ENCODE results near the gene NKAIN2. TPM values are rescaled to one million over a fixed set of nuclear protein-coding genes. Genes with fewer than 3 reads are reported as not detected.

Gene NKAIN2
- total RNA-seq, 4 donors from 2014 or later, result 0.31 to 0.58 (median 0.39) TPM; not detected in 1

DNA sequence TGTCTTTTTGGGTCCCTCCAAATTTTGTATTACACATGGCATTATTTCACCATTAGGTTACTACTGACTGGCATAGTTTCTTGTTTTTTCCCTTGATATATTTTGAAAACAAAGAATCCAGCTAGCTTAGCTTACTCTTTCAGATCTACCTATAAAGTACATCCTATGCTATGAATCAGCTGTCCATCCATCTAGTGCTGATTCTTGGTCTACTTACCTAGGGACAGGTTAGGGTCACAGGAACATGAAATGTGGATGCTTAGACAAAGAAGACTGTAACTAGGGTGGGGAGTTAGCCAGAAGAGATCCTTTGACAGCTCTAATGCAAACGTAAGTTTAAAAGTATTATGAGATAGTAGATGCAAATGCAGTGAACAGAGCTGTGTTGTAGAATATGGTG lies 91.7 kb downstream of the NKAIN2 start:
- TF ChIP-seq, protein P1, sequence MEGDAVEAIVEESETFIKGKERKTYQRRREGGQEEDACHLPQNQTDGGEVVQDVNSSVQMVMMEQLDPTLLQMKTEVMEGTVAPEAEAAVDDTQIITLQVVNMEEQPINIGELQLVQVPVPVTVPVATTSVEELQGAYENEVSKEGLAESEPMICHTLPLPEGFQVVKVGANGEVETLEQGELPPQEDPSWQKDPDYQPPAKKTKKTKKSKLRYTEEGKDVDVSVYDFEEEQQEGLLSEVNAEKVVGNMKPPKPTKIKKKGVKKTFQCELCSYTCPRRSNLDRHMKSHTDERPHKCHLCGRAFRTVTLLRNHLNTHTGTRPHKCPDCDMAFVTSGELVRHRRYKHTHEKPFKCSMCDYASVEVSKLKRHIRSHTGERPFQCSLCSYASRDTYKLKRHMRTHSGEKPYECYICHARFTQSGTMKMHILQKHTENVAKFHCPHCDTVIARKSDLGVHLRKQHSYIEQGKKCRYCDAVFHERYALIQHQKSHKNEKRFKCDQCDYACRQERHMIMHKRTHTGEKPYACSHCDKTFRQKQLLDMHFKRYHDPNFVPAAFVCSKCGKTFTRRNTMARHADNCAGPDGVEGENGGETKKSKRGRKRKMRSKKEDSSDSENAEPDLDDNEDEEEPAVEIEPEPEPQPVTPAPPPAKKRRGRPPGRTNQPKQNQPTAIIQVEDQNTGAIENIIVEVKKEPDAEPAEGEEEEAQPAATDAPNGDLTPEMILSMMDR (IDR thresholded peaks at IDR 0.05 in 4 of 5, conservative IDR thresholded peaks at IDR 0.05 in 1 of 5), result no peak
- TF ChIP-seq POLR2A (IDR thresholded peaks at IDR 0.05), result no peak
- Histone ChIP-seq H3K9me3 (no peaks in the 10 kb centered on the region), H3K27me3 (no peaks in the 10 kb centered on the region), H3K4me3 (no peak overlapping the region), H3K27ac (no peak overlapping the region), H3K4me1 (peaks cover 0 to 3% of the 10 kb centered on the region in 2 donors), H3K36me3 (no peaks in the 10 kb centered on the region)
- in situ Hi-C loops (cut with MboI; ENCODE audit: low sequenced_read_pairs in 4 of 4) (no loop called here), intact Hi-C loops (cut with DNase I; ENCODE audit: low total_unique reads) (no loop called here)
- DNase-seq (no peak), ATAC-seq (no peak)

DNA sequence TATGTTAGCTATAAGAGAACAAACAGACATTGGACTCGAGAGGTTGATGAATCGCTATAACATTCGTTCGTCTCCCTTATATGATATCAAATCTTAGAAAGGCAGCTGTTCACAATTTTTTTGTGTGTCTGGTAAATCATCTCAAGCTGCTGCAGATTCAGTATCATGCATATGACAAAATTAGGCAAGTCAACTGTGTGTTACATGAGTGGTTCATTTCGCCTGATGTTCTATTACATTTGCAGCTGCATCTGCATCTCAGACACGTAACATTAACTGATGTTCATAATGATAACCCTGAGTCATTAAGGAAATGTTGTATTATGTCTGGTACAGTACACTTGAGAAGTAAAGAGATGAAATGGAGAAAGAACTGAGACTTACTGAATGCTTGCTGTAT lies 92.1 kb downstream of the NKAIN2 start:
- Histone ChIP-seq H3K36me3 (no peaks in the 10 kb centered on the region), H3K4me3 (no peak overlapping the region), H3K27ac (no peak overlapping the region), H3K9me3 (no peaks in the 10 kb centered on the region), H3K4me1 (no peaks in the 10 kb centered on the region), H3K27me3 (no peaks in the 10 kb centered on the region)
- ATAC-seq (no peak), DNase-seq (no peak)
- intact Hi-C loops (cut with DNase I; ENCODE audit: low total_unique reads) (no loop called here), in situ Hi-C loops (cut with MboI; ENCODE audit: low sequenced_read_pairs in 4 of 4) (no loop called here)
- TF ChIP-seq POLR2A (IDR thresholded peaks at IDR 0.05), result no peak

DNA sequence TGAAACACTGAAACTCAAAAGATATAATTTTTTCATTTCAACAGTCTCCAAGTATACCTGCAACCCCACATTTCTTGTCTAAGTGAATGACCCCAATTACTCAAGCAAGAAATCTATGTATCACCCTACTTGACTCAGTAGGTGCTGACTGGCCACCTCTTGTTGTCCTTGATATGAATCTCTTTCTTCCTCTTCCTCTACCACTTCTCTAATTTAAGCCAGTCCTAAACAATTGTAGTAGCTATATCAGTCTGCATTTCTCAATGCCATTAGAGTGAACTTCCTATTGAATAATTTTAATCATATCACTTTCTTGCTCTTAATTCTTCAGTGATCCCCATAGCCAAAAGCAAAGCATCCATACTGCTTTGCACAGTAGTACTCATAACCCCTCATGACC lies 93.2 kb downstream of the NKAIN2 start:
- intact Hi-C loops (cut with DNase I; ENCODE audit: low total_unique reads) (no loop called here), in situ Hi-C loops (cut with MboI; ENCODE audit: low sequenced_read_pairs in 4 of 4) (no loop called here)
- no peak for DNase-seq
- ATAC-seq, result no peak
- H3K4me3 ChIP-seq, result no peak overlapping the region
- no peaks in the 10 kb centered on the region for H3K27me3 ChIP-seq
- TF ChIP-seq, protein P1 (IDR thresholded peaks at IDR 0.05 in 4 of 5, conservative IDR thresholded peaks at IDR 0.05 in 1 of 5), result no peak
- no peak for TF ChIP-seq POLR2A (IDR thresholded peaks at IDR 0.05)
- H3K4me1 ChIP-seq, result no peaks in the 10 kb centered on the region
- no peaks in the 10 kb centered on the region for H3K36me3 ChIP-seq
- H3K9me3 ChIP-seq, result no peaks in the 10 kb centered on the region
- H3K27ac ChIP-seq, result no peak overlapping the region

DNA sequence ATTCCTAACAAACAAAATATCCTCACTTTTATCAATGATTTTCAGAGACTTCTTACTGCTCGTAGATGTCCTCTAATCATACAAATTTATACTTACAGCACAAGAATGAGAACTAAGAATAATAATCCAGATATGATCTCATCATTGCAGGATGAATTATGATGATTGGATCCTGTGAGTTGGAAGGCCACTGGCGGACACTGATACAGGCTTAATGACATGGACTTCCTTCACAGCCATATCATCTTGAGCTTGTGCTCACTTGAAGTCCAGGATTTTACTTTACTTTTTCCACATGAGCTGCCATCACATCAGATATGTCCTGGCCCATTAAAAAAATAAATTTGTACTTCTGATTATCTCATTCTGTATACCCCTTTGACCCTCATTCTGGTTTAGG lies 94.3 kb downstream of the NKAIN2 start:
- ATAC-seq, result no peak

DNA sequence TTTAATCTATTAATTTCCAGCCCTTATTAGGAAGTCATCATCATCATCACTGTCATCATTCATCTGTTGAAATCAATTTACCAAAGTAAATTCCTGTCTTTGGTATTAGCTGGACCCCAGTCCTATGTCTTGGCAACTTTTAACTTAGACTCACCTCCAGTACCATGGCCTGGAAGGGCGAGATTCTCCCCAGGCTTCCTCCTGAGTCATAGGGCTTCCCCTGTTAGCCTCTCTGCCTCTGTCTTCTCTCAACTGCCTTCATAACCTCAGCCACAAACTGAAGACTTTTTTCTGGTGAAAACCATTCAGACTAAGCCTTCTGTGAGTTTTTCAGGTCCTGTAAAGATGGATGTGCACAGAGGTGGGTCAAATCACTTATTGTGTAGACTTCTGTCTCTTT lies 95.0 kb downstream of the NKAIN2 start:
- no peaks in the 10 kb centered on the region for H3K27me3 ChIP-seq
- in situ Hi-C loops (cut with MboI; ENCODE audit: low sequenced_read_pairs in 4 of 4) (no loop called here), intact Hi-C loops (cut with DNase I; ENCODE audit: low total_unique reads) (no loop called here)
- no peaks in the 10 kb centered on the region for H3K4me1 ChIP-seq
- H3K4me3 ChIP-seq, result no peak overlapping the region
- no peak for DNase-seq
- no peak for ATAC-seq
- no peak overlapping the region for H3K27ac ChIP-seq
- no peaks in the 10 kb centered on the region for H3K36me3 ChIP-seq
- H3K9me3 ChIP-seq, result no peaks in the 10 kb centered on the region
- TF ChIP-seq, protein P1 (IDR thresholded peaks at IDR 0.05 in 4 of 5, conservative IDR thresholded peaks at IDR 0.05 in 1 of 5), result no peak
- TF ChIP-seq POLR2A (IDR thresholded peaks at IDR 0.05), result no peak

More for the DNA sequence above, 94.3 kb downstream of the NKAIN2 start:
- Histone ChIP-seq H3K4me1 (no peaks in the 10 kb centered on the region), H3K27me3 (no peaks in the 10 kb centered on the region), H3K9me3 (no peaks in the 10 kb centered on the region), H3K4me3 (no peak overlapping the region), H3K27ac (no peak overlapping the region), H3K36me3 (no peaks in the 10 kb centered on the region)
- in situ Hi-C loops (cut with MboI; ENCODE audit: low sequenced_read_pairs in 4 of 4), result no loop called here
- no peak for TF ChIP-seq POLR2A (IDR thresholded peaks at IDR 0.05)
- TF ChIP-seq, protein P1 (IDR thresholded peaks at IDR 0.05 in 4 of 5, conservative IDR thresholded peaks at IDR 0.05 in 1 of 5), result no peak
- intact Hi-C loops (cut with DNase I; ENCODE audit: low total_unique reads), result no loop called here
- DNase-seq, result no peak
